GM18499 (cell line): ENCODE results near the gene NUP188.

Experiments
- ATAC-seq: cut with Tn5 transposase; IDR thresholded peaks from one replicate; pipeline ENCODE4 v1.9.1; 2021; ENCODE audit warnings: moderate number of reproducible peaks; ENCODE audit not compliant: insufficient read depth, unreplicated experiment

NUP188 gene

GRCh38 chr9:128913995-128914772 lies 33.3 kb upstream of the NUP188 start:
- ATAC-seq, result no peak

GRCh38 chr9:128916204-128916603 lies 31.3 kb upstream of the NUP188 start:
- ATAC-seq, result no peak

GRCh38 chr9:128916745-128917144 lies 30.8 kb upstream of the NUP188 start:
- ATAC-seq, result no peak

- ATAC-seq, result no peak
These were observed 30.2 kb upstream of the NUP188 start for GRCh38 chr9:128917151-128917849.

GRCh38 chr9:128918921-128919320 lies 28.6 kb upstream of the NUP188 start:
- no peak for ATAC-seq

GRCh38 chr9:128919402-128920089 lies 28.0 kb upstream of the NUP188 start:
- no peak for ATAC-seq

GRCh38 chr9:128920381-128921058 lies 27.0 kb upstream of the NUP188 start, which contains the start of gene PHYHD1:
PHYHD1 (plus strand) TSS chr9:128920982; CDS start chr9:128922324, 1,342 bp downstream.
- ATAC-seq, result no peak

GRCh38 chr9:128921881-128922763 lies 25.4 kb upstream of the NUP188 start:
- ATAC-seq, result no peak

- no peak for ATAC-seq
These were observed 24.0 kb upstream of the NUP188 start for GRCh38 chr9:128923493-128923883.

- no peak for ATAC-seq
These were observed 19.6 kb upstream of the NUP188 start for GRCh38 chr9:128927731-128928411.

GRCh38 chr9:128928624-128929023 lies 18.9 kb upstream of the NUP188 start:
- ATAC-seq, result no peak

- ATAC-seq, result no peak
These were observed 17.9 kb upstream of the NUP188 start for GRCh38 chr9:128929560-128929959.

- no peak for ATAC-seq
These were observed 13.8 kb upstream of the NUP188 start for GRCh38 chr9:128933731-128934130.

- ATAC-seq, result no peak
These were observed 11.2 kb upstream of the NUP188 start for GRCh38 chr9:128936171-128936865.

- no peak for ATAC-seq
These were observed 10.0 kb upstream of the NUP188 start for GRCh38 chr9:128937310-128938165.

- no peak for ATAC-seq
These were observed 7.1 kb upstream of the NUP188 start for GRCh38 chr9:128940271-128940921.
